ENCODE results near the gene AQP1.

Gene AQP1

DNA sequence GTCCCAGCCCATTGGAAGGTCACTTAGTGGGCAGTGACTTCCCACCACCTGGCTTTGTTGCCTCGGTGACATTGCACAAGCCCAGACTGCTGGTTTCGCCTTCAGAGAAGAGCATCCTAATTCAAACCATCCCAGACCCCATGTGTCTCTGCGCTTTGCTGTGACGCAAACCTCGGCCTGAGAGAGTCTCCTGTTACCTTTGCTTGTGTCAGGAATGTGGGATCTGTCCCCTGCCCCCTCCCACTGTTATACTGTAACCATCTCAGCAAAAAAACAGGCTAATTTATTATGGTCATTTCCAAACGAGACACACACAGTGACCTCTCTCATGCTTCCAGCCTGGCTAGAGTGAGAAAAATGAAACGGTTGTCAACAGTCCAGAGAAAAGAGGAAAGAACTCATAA is 25.0 kb upstream of the AQP1 start:
- no peak for DNase-seq

DNA sequence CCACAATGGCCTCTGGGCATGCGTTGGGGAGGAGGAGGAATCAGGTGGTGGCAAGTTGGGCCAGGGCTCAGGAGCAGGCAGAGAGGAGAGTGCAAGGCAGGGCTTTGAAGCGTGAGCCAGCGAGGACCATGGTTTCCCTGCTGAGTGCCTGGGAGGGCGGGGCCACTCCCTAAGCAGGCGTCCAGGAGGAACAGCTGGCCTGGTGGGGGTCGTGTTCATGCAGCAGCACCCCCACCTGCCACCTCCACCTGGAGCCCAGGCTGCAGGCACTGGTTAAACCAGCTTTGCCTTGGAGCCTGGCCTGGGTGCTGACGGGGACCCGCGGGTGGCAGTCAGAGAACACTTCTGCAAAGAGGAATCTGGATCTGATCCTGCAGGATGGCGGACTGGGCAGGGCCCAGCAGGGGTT is 24.2 kb upstream of the AQP1 start:
- no peak for DNase-seq

DNA sequence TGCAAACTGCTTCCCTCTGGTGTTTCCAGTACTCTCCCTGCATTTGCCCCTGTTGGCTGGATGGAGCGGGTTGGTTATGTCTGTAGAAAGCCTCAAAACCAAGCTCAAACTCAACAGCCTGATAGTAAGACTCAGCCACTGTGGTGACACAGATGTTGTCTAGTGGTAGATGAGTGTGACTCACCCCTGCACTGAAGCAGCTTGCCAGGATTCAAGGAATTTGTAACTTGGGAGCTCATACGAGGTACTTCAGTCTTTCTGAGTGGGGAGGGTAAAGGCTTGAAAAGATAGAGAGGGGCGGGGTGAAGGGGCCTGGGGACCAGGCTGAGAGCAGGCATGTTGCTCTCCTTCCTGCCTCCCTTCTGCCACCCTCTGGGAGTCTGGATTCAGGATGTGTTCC is 22.9 kb upstream of the AQP1 start:
- DNase-seq: no peak

DNA sequence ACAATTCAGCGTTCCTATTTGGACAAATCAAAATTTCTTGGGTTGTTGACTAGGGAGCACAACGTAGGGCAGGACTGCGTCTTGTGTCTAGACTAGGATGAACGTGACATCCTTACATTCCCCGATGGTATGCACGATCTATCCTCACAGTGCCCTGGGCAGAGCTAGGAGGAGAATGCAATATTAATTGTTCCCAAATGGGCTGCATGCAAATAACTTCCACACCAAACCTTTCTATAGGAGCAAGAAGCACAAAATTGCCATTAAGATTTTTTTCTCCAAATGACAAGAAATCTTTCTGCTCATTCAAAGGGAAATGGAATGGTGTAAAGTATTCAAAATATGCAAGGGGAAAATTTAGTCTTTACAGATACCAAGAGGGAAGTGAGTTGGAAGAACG is 21.4 kb upstream of the AQP1 start:
- DNase-seq: no peak

DNA sequence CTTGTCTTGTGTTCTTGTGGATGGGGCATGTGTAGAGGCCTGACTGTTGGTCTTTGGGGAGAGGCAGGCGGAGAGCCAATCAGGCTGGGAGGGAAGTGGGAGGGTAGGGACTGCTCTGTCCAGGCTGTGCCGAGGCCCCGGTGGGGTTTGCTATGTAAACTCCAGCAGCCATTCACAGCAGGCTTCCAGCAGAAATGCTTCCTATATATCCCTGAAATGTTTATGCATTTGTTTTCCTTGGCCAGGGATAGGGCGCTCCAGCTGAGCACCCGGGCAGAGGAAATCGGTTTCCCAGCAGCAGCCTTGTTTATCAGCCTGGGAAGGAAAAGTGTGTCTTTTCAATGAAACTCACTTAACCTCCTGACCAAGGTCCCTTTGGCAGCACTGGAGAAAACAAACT is 18.3 kb upstream of the AQP1 start:
- DNase-seq: no peak

DNA sequence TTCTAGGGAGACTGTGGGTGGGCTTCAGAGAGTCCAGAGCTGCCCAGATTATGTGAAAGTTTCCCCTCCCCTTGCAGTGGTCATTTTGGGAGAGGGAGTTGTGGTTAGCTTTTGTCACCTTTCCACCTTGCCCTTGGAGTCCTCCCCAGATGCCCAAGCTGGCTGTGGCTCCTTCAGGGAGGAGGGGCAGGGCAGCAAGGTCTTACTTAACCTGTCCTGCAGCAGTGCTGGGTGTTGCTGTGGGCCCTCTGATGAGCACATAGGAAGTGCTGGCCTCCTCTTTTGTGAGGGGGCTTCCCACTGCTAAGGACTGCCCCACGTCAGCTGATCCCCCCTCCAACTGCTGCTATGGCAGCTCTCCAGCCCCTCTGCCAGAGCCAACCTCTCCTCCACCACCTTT is 17.6 kb upstream of the AQP1 start:
- DNase-seq: no peak

DNA sequence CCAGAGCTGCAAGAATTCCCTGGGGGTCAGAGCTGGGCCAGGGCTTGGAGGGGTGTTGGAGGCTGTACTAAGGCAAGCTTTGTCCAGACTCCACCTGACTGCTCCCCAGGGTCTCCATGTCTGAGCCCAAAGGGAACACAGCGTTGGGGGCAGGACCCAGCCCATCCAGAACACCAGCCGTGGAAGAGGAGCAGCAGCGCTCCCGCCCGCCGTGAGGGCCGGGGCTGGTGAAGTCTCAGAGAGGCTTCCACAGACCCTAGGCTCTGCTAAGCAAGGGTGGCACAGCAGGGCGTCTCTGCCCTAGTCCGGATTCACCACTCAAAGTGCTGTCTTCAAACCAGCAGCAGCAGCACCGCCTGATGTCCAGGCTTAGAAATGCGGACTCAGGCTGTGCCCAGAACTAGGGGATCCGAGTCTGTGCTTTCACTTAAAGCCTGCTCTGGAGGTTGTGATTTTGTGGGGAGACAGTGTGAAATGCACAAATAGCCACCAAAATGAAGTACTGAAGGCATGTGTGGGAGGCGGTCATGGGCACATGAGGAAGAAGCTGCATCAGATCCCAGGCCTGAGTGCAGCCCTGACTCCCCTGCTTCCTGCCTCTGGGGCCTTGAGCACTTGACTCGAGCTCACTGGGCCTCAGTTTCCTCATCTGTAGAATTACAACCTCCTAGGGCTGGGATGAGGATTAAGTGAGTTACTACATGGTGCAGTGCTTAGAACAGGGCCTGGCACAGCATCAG is 16.6 kb upstream of the AQP1 start:
- DNase-seq: no peak

DNA sequence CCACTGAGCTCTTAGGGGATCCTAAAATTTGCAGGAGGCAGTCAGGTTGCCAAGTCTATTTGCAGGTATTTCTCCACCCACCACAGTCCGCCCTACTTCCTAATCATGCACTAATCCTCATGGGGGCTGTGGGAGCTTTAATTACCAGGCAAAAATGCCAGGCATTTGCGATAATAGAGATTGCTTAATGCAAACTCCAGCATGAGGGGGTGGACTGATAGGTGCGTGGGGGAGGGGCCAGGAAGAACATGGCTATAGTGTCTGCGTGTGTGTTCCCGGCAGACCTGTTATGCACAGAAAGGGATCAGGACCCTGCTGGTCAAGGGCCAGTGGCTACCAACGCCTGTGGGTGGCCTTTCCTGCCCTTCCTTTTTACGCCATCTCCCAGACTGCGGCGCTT is 15.6 kb upstream of the AQP1 start:
- no peak for DNase-seq

DNA sequence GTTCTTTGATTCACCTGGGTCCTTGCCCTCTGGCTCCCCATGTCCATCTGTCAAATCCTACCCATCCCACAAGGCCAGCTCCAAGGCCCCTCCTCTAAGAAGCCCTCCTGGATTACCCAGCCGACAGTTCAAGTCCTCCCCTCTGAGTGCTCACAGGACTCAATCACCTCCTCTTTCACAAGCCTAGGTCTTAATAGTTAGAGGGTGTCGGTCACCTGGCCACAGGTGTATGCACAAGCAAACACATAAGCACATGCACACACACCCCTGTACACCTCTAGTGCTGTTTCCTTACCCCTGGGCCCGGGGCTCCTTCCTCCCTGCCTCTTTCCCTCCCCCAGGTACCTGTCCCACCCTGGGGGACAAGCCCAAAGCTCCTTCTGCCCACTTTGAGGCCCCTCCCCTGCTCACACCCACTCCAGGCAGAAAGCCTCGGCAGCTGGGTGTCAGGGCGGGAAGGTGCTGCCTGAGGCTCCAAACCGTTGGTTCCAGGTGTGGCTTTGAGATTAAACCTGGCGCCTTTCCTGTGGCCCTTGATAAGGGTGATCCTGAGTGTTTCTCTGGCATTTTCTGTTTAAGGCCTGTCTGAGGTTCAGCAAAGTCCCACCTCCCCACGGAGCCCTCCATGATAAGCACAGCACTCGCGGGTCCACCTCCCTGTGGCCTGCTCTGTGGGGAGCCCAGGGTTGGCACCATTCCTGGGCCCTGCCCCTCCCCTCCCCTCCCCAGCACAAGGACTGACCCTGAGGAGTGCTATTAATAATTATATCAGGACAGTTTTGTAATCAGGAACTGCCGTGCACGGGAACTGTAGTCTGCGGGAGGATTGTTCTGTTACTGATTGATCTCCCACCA is 14.6 kb upstream of the AQP1 start:
- DNase-seq: no peak

DNA sequence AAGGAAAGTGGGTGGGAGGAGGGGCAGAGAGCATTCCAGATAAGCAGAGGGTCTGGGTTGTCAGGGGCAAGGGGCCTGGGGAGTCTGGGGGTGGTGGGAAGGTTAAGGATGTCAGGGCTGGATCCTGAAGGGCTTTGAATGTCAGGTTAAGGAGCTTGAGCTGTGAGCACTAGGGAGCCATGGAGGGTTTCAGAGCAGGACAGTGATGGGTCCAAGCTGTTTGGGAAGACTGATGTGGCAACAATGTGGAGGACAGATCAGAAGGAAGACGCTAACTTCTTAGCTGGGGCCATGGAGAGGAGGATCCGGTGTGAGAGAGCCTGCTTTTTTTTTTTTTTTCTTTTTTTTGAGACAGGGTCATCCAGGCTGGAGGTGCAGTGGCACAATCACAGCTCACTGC is 13.9 kb upstream of the AQP1 start:
- no peak for DNase-seq

DNA sequence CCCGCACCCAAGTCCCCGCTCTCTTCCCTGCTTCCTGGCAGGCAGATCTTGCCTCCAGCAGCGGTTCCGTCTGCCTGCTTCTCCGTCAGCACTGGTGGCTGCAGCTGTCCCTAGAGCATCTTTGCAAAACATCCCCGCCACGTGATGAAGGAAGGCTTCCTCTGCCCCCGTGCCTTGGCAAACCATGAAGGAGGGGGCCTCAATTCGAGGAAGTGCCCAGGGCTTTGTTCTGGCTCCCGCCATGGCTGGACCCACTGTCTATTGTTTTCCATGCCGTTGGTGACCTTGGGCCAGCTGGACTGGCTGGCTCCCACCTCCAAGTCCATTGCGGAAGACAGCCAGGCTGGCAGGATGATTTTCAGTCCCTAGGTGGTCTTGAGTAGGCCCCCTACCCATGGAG is 13.2 kb upstream of the AQP1 start:
- no peak for DNase-seq

DNA sequence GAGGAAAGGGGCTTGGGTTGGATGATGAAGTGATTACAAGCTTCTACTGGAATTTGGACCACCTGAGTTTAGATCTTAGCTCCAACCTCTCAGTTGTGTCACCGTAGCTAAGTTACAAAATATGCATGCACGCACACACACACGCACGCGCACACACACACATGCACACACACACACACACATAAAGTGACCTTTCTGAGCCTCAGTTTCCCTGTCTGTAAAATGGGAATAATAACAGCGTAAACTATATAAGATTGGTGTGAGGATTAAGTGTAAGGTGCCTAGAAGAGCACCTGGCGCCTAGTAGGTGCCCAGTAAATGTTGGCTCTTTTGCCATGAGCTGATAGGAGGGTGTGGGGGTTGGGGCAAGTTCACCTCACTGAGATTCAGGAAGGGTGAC is 12.6 kb upstream of the AQP1 start:
- DNase-seq: no peak

DNA sequence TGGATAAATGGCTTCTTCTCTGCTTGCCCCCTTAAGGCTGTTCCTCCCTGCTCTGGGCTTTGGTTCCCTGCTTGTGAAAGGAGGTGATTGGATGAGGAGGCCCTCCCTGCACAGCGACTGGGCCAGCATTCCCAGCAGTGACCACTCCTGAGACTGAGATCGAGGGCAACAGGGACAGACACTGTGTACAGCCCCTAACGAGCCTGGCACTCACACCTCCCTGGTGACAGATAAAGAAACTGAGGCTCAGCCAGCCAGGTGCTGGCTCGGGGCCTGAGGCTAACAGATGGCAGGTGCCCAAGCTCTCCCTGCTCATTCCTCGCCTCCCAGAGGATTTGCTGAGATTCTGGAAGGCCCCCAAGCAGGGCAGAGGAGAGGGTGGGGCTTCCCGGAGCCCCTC is 12.0 kb upstream of the AQP1 start:
- DNase-seq: no peak

DNA sequence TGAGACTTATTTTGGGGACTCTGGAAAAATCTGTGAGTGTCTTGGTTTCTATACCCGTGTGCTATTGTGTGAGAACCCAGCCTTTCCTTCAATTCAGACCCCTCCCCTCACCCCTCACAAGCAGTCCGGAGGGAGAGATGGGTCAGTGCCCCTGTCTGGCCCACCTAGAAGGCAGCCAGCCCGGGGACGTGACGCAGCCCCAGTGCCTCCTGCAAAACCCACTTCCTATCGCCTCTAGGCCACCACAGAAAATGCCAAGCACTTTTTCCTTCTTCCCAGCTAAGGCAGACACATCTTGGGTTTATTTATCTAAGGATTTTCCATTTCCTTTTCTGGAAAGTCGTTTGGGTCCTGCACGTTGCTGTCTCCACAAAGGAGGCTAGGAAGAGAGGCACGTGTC is 11.6 kb upstream of the AQP1 start:
- DNase-seq: no peak

DNA sequence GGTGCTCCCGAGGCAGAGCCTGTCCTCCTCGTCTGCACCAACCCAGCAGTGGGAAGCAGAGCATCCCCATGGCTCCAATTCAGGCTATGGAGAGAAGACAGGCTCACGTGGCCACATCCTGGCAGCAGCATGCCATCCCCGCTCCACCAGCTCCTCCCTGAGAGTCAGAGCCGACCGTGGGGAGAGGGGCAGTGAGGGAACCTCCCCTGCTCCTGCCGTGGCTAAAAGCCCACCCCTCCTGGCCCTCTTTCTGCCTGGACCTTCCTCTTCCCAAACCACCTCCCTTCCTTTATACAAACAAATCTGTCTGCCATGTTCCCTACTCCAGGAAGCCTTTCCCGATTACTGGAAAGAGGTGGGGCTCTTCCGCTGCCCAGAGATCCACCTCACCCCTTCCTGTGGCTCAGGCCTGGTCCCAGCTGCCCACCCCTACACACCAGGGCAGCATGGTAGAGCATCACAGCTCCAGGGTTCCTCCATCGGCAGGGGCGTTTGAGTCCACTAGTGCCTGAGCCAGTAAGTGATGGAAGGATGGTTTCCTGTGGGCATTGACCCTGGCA is 10.8 kb upstream of the AQP1 start:
- no peak for DNase-seq

DNA sequence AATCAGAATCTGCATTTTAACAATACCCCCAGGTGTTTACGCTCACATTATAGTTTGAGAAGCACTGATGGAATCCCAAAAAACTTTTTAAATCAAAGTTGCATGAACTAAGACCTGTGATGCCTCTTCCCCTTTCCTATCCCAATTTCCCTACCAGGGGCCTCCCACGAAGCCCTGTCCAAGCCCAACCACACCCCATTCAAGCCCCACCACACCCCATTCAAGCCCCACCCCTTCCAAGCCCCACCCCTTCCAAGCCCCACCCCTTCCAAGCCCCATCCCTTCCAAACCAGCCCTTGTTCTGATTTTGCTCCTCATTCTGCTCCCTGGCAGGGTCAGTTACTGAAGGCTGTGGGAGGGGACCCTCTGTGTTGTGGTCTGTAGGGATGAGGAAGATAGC is 9.8 kb upstream of the AQP1 start:
- DNase-seq: no peak

DNA sequence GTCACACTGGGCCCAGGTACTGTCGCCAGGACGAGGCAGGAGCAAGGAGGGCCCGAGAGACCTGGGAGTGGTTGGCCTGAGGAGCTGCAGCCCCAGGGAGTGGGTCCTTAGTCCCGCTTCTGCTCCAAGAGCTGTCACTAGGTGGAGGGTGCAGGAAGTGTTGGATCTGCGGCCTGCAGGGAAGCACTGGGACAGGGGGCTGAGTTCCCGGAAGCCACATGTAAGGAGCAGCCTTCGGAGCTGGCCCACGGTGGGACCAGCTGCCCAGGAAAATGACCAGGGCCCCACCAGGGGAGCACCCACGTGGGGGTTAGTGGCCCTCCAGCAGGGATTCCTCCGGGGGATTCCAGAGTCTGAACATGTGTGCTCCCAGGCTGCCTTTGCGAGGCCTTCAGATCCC is 9.2 kb upstream of the AQP1 start:
- DNase-seq: no peak

DNA sequence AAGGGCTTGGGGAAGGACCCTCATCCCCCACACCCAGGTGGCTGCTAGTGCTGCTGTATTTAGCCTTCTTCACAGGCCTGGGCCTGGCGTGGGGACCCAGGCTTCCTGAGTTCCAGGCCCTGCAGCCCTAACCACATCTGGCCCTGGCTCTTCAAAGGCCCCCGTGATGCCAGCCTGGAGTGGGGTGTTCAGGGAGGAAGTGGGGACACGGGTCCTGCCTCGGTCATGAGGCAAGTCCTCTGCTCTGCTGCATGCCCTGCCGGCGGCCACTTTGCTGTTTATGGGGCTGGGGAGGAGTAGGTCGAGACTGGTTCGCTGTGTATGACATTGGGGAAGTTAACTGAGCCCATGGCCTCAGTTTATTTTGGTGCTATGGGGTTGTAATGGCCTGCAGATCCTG is 8.5 kb upstream of the AQP1 start:
- DNase-seq: no peak

DNA sequence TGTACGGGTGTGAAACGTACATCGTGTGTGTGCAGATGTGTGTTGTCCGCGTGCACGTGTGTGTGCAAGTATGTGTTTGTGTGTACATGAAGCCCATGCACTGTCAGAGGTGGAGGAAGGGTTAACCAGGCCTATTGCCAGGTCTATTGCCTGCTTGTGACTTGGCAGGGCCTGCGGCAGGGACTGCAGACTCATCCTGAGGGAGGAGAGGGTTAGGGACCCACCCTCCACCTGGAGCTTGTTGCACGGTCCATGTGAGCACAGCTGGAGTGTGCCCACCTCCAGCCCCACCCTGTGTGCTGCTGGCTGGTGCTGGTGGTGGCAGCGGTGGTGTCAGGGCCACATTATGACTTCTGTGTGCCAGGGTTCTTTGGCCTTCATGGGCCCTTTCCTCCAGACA is 7.1 kb upstream of the AQP1 start:
- no peak for DNase-seq

DNA sequence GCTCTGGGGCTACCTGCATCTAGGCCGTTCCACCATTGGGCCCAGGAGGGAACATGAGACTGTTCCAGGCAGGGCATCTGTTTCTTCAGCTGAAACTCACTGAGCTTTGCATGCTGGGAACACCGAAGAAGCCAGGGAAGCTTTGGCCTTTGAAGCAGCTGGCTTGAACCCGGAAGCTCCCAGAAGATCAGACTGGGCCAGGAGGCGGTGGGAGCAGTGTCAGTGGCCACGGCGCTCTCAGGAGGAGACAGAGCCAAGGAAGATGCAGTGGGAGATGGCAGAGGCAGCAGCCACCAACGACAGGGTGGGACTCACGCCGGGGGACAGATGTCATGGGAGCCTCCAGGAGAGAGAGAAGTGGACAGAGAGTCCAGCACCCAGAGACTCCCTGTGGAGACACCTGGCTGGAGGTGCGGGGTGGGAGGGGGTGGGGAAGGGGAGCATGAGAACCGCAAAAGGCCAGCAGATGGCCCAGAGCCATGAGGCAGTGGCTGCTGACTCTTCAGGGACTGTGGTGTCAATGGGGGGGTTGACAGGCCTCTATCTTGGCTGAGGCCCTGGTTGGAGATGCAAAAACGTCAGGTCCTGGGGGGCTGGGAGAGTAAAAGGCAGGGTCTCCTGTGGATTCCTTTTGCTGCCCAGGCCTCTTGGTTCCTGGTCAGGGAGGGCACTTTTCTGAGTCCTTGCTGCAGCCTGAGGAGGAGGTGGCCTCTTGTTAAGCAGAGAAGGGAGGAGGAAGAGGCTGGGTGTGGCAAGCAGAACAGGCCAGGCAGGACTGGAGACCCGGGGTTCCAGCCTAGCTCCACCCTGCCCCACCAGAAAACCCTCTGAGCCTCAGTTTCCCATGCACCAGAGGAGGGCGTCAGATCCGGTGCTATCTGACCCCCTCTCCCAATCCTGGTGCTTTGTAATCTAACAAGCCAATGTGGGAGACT is 6.3 kb upstream of the AQP1 start:
- no peak for DNase-seq

DNA sequence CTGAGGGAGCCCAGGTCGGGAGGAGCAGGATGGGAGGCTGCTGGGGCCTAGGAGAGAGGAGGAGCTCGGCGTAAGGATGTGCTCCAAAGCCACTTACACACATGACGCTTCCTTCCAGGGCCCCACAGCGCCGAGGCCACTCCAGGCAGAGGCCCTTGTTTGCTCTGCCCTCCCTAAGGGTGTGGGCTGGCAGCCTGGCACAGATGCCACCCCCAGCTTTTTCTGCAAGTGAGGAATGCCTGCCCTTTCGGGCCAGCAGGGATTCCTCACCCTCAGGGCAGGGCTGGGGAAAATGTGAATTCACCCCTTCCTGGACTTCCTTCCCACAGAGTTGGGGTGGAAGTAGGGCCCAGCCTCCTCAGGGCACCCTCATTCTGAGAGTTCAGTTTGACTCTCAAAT is 5.6 kb upstream of the AQP1 start:
- no peak for DNase-seq

DNA sequence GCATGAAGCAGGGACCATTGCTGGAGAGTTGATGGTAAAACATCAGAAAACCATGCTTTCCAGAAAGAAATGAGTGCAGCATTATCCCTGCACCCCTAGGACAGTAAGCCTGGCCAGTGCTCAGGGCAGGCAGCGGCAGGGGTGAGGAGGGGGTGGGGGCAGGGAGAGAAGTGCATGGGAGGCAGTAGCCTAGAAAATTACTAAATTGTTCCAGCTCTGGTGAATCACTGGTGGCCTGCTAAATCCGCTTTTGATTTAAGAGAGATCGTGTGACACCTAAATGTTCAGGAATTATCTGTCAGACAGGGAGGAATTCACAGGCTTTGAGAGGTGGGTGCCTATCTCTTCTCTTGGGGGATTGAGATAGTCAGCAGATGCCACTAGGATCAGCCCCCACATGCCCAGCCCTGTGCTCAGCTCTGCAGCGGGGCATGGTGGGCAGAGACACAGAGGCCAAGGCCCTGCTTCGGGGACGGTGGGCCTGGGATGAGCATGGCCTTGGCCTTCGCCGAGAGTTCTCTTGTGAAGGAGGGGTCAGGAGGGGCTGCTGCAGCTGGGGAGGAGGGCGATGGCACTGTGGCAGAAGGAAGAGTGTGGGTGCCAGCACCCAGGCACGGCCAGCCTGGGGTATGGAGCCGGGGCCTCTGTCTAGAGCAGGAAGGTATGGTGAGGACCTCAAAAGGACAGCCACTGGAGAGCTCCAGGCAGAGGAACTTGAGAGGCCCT is 5.0 kb upstream of the AQP1 start:
- DNase-seq: no peak
